SH-SY5Y (cell line): ENCODE data around the gene STON2.

Experiments used
- GATA2 ChIP-seq: IDR thresholded peaks from 2 replicates; pipeline ENCODE4 v1.6.1; 2011; ENCODE audit warnings: mild to moderate bottlenecking, low read depth, low read length
- GATA3 ChIP-seq: IDR thresholded peaks from 2 replicates; pipeline ENCODE4 v1.6.1; 2011; ENCODE audit warnings: low read depth, mild to moderate bottlenecking, low read length, moderate library complexity

DNA sequence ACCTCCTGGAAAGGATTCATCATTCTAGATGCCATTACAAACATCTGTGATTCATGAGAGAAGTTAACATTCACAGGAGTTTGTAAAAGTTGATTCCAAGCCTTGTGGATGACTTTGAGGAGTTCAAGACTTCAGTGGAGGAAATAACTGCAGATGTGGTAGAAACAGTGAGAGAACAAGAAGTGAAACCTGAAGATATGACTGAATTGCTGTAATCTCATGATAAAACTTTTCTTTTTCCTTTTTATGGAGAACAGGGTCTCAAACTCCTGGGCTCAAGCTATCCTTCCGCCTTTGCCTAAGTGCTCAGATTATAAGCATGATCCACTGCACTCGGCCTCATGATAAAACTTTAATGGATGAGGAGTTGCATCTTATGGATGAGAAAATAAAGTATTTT, 114.9 kb downstream of the STON2 start:
- TF ChIP-seq GATA2 (no peak), GATA3 (no peak)
